ENCODE measurements around the gene PRSS56.
"Not testable (repeated sequence)": the region's sequence is repeated elsewhere in the genome, so short reads cannot be mapped to it uniquely, and the experiment has no call there.

The PRSS56 gene

GRCh38 chr2:232526372-232526941 is 6.3 kb downstream of the PRSS56 start:
- no peak for DNase-seq

GRCh38 chr2:232527905-232528470 is 7.8 kb downstream of the PRSS56 start:
- no peak for DNase-seq

- DNase-seq = no peak
Measured at GRCh38 chr2:232528746-232529460, 8.7 kb downstream of the PRSS56 start.

- DNase-seq = no peak
Measured at GRCh38 chr2:232529806-232530547, 9.8 kb downstream of the PRSS56 start.

GRCh38 chr2:232530626-232531260 is 10.6 kb downstream of the PRSS56 start:
- DNase-seq = no peak

GRCh38 chr2:232532419-232532818 is 12.2 kb downstream of the PRSS56 start:
- DNase-seq = no peak

GRCh38 chr2:232532821-232533220 is 12.6 kb downstream of the PRSS56 start:
- DNase-seq = not testable (repeated sequence)

GRCh38 chr2:232533944-232534710 is 13.9 kb downstream of the PRSS56 start:
- no peak for DNase-seq

GRCh38 chr2:232534940-232535651 is 14.9 kb downstream of the PRSS56 start:
- no peak for DNase-seq

GRCh38 chr2:232535761-232536530 is 15.8 kb downstream of the PRSS56 start:
- DNase-seq = no peak

- peak in 1 of 2 experiments; percentile 11 for DNase-seq
Measured at GRCh38 chr2:232537079-232537478, 16.9 kb downstream of the PRSS56 start.

- DNase-seq = no peak
Measured at GRCh38 chr2:232537499-232537898, 17.3 kb downstream of the PRSS56 start.

GRCh38 chr2:232538671-232539070 is 18.5 kb downstream of the PRSS56 start:
- DNase-seq = no peak

GRCh38 chr2:232539298-232540231 is 19.4 kb downstream of the PRSS56 start, which contains the start of gene CHRNG:
Gene CHRNG, plus strand, starts transcription at chr2:232539692. Its CDS starts 56 bp downstream, at chr2:232539748.
- no peak for DNase-seq

- no peak for DNase-seq
Measured at GRCh38 chr2:232540441-232541041, 20.4 kb downstream of the PRSS56 start.

GRCh38 chr2:232541195-232541960 is 21.2 kb downstream of the PRSS56 start:
- no peak for DNase-seq

- no peak for DNase-seq
Measured at GRCh38 chr2:232541961-232542714, 21.9 kb downstream of the PRSS56 start.

Data from NCI-H1930 (cell line).